Keratinocyte (primary cell): ENCODE results near the gene ADIPOR1. TPM values are rescaled to one million over a fixed set of nuclear protein-coding genes. Genes with fewer than 3 reads are reported as not detected.

ENCODE experiments used
- DNase-seq: peaks from one replicate; pipeline ENCODE4 v3.0.0-alpha.2; 2011; ENCODE audit warnings: low read depth, missing footprints, low spot score
- FAIRE-seq: peaks from 2 replicates; lab custom pipeline; 2011; peaks lifted over from hg19 to GRCh38; lab: Jason Lieb, UNC
- H2AFZ ChIP-seq: 2 replicates; pipeline ENCODE4 v1.6.0; 2012; ENCODE audit warnings: low read length, control low read depth, inconsistent platforms; ENCODE audit not compliant: control insufficient read depth
- H3K27ac ChIP-seq: 2 replicates; pipeline ENCODE4 v1.5.1; 2011; ENCODE audit warnings: low read length; ENCODE audit not compliant: control insufficient read depth, insufficient read depth
- H3K27me3 ChIP-seq: 3 replicates; pipeline ENCODE4 v1.6.0; 2011; ENCODE audit warnings: low read length; ENCODE audit not compliant: control insufficient read depth, insufficient read depth; ENCODE audit errors: extremely low read depth
- H3K36me3 ChIP-seq, 2 experiments: 2 replicates in 1 of 2; 3 replicates in 1 of 2; pipeline ENCODE4 v1.5.1; 2011; ENCODE audit warnings: low read length in 2 of 2, mild to moderate bottlenecking in 1 of 2; ENCODE audit not compliant: control insufficient read depth in 2 of 2, insufficient read depth in 2 of 2; ENCODE audit errors: extremely low read depth in 1 of 2
- H3K4me1 ChIP-seq: 3 replicates; pipeline ENCODE4 v1.5.1; 2011; ENCODE audit warnings: low read length; ENCODE audit not compliant: control insufficient read depth, insufficient read depth; ENCODE audit errors: extremely low read depth
- H3K4me2 ChIP-seq: 3 replicates; pipeline ENCODE4 v1.6.0; 2011; ENCODE audit warnings: low read depth, low read length; ENCODE audit not compliant: control insufficient read depth, insufficient read depth; ENCODE audit errors: extremely low read depth
- H3K4me3 ChIP-seq, 3 experiments: fragments of 200-600 bp in 1 of 3; sonication (generic) in 1 of 3; 2 replicates in 2 of 3; 3 replicates in 1 of 3; pipeline ENCODE4 v1.5.1; 2011 to 2016; ENCODE audit warnings: low read length in 3 of 3, mild to moderate bottlenecking in 3 of 3, control low read depth in 2 of 3, inconsistent platforms in 1 of 3, low read depth in 1 of 3, mixed read lengths in 1 of 3, mixed run types in 1 of 3, moderate library complexity in 1 of 3; ENCODE audit not compliant: control insufficient read depth in 2 of 3, insufficient read depth in 2 of 3; ENCODE audit errors: extremely low read depth in 1 of 3
- H3K79me2 ChIP-seq: 2 replicates; pipeline ENCODE4 v1.6.0; 2012; ENCODE audit warnings: low read length; ENCODE audit not compliant: control insufficient read depth, insufficient read depth
- H3K9ac ChIP-seq: 3 replicates; pipeline ENCODE4 v1.6.0; 2011; ENCODE audit warnings: low read length; ENCODE audit not compliant: control insufficient read depth, insufficient read depth; ENCODE audit errors: extremely low read depth
- H3K9me1 ChIP-seq: 3 replicates; pipeline ENCODE4 v1.6.0; 2011; ENCODE audit warnings: low read length; ENCODE audit not compliant: control insufficient read depth, insufficient read depth; ENCODE audit errors: extremely low read depth
- H3K9me3 ChIP-seq: 2 replicates; pipeline ENCODE4 v1.5.1; 2012; ENCODE audit warnings: low read depth, low read length; ENCODE audit not compliant: control insufficient read depth
- H4K20me1 ChIP-seq: 3 replicates; pipeline ENCODE4 v1.6.0; 2011; ENCODE audit warnings: low read length; ENCODE audit not compliant: control insufficient read depth, insufficient read depth; ENCODE audit errors: extremely low read depth
- CTCF ChIP-seq, 3 experiments: IDR thresholded peaks in 1 of 3; conservative IDR thresholded peaks in 1 of 3; optimal IDR thresholded peaks in 1 of 3; 2 replicates in 2 of 3; 3 replicates in 1 of 3; pipeline versions ENCODE3 to v1.5.1; 2011; ENCODE audit warnings: low read length in 3 of 3, mild to moderate bottlenecking in 3 of 3, moderate library complexity in 2 of 3, control low read depth in 1 of 3, inconsistent platforms in 1 of 3; ENCODE audit not compliant: insufficient read depth in 2 of 3; ENCODE audit errors: extremely low read depth in 1 of 3
- EZH2 ChIP-seq: IDR thresholded peaks from one replicate; pipeline ENCODE4 v1.6.1; 2012; ENCODE audit warnings: inconsistent platforms, mild to moderate bottlenecking, low read length, moderate library complexity
- dilution Hi-C: fragments of 300-500 bp; cut with MboI; formaldehyde crosslinking; loops from one replicate; pipeline ENCODE4 v1.7.0; 2020; ENCODE audit warnings: low sequenced_read_pairs; ENCODE audit not compliant: extremely low pct_ligation_motif_present
- polyA plus RNA-seq, 5 experiments: library from polyadenylated mRNA; depleted of rRNA in 3 of 5; stranded (reverse) in 3 of 5; stranded (forward) in 1 of 5; unstranded in 1 of 5; fragments of >200 nt; gene quantifications; 1 replicate in 1 of 5; 2 replicates in 3 of 5; 3 replicates in 1 of 5; pipeline versions ENCODE4 v1.2.1 to v1.2.3, GENCODE V29; 2011 to 2012; ENCODE audit warnings: missing spikeins in 2 of 5, low read depth in 1 of 5, low replicate concordance in 1 of 5
- small RNA-seq, 3 experiments: library from RNA; depleted of rRNA; stranded (forward); fragments of <200 nt; gene quantifications; one replicate each; pipeline ENCODE3, GENCODE V24; 2012; ENCODE audit warnings: low read depth in 3 of 3, low replicate concordance in 1 of 3; ENCODE audit not compliant: insufficient read length in 3 of 3

The ADIPOR1 gene
- polyA plus RNA-seq, 1 donor (not counting 4 experiments of a cell fraction or from before 2014, with no cell fraction given), result 260 TPM

GRCh38 chr1:202901555-202901954, 56.6 kb downstream of the ADIPOR1 start:
- no peak for FAIRE-seq
- Histone ChIP-seq H3K4me3 (no peak overlapping the region), H3K36me3 (peaks cover 4 to 6% of the 10 kb centered on the region in 2 experiments), H3K9me1 (no peaks in the 10 kb centered on the region), H3K4me1 (no peaks in the 10 kb centered on the region), H3K27ac (no peak overlapping the region), H4K20me1 (no peaks in the 10 kb centered on the region), H3K9ac (no peak overlapping the region), H3K79me2 (no peaks in the 10 kb centered on the region), H3K9me3 (no peaks in the 10 kb centered on the region), H3K27me3 (no peaks in the 10 kb centered on the region), H3K4me2 (no peak overlapping the region), H2AFZ (no peak overlapping the region)
- TF ChIP-seq EZH2 (no peak), CTCF (optimal IDR thresholded peaks at IDR 0.05 in 1 of 3, IDR thresholded peaks at IDR 0.05 in 1 of 3, conservative IDR thresholded peaks at IDR 0.05 in 1 of 3; ENCODE audit: extremely low read depth in 1 of 3, insufficient read depth in 2 of 3, low read length in 3 of 3) (no peak)
- DNase-seq, result no peak
- dilution Hi-C loops, result no loop called here

- H3K4me1 ChIP-seq, result peaks cover 9% of the 10 kb centered on the region
- H3K27me3 ChIP-seq, result no peaks in the 10 kb centered on the region
- H3K9me1 ChIP-seq, result no peaks in the 10 kb centered on the region
- H3K9me3 ChIP-seq, result no peaks in the 10 kb centered on the region
- dilution Hi-C loops, result no loop called here
- H3K9ac ChIP-seq, result no peak overlapping the region
- TF ChIP-seq EZH2 (no peak), CTCF (optimal IDR thresholded peaks at IDR 0.05 in 1 of 3, IDR thresholded peaks at IDR 0.05 in 1 of 3, conservative IDR thresholded peaks at IDR 0.05 in 1 of 3; ENCODE audit: extremely low read depth in 1 of 3, insufficient read depth in 2 of 3, low read length in 3 of 3) (no peak)
- FAIRE-seq (no peak), DNase-seq (no peak)
- peaks cover 6% of the 10 kb centered on the region for H3K79me2 ChIP-seq
- H3K27ac ChIP-seq, result no peak overlapping the region
- no peak overlapping the region for H2AFZ ChIP-seq
- H4K20me1 ChIP-seq, result no peaks in the 10 kb centered on the region
- H3K36me3 ChIP-seq, result peaks cover 11 to 17% of the 10 kb centered on the region in 2 experiments
- no peak overlapping the region for H3K4me2 ChIP-seq
- H3K4me3 ChIP-seq, result no peak overlapping the region
These were observed 65.6 kb downstream of the ADIPOR1 start for GRCh38 chr1:202892501-202892900.

Small RNAs within 50 kb of the gene (small RNA-seq; reads per million reads assigned to genes)
- 0 reads per million in 3 experiments for gene RF00019

Other genes starting within 250 kb of the ADIPOR1 start
- 0.01 TPM in 2 of 3 replicates, not detected in the other for gene SYT2, start 247.9 kb downstream of the ADIPOR1 start, polyA plus RNA-seq
- 57.6 to 60.1 TPM (median 59.9 TPM) in 3 replicates for gene KDM5B, start 149.9 kb downstream of the ADIPOR1 start, polyA plus RNA-seq
- gene PCAT6, start 147.4 kb downstream of the ADIPOR1 start, polyA plus RNA-seq, result 1.6 to 3.5 TPM (median 2.3 TPM) in 3 replicates
- 14.8 to 17.4 TPM (median 16.6 TPM) in 3 replicates for gene RABIF, start 69.2 kb downstream of the ADIPOR1 start, polyA plus RNA-seq
- 26.4 to 32.3 TPM (median 28.6 TPM) in 3 replicates for gene KLHL12, start 31.1 kb downstream of the ADIPOR1 start, polyA plus RNA-seq
- 199 to 336 TPM (median 232 TPM) in 3 replicates for gene CYB5R1, start 8.9 kb upstream of the ADIPOR1 start, polyA plus RNA-seq
- gene TMEM183A, start 49.1 kb upstream of the ADIPOR1 start, polyA plus RNA-seq, result 87.4 to 91.8 TPM (median 88.2 TPM) in 3 replicates
- 0.63 to 4.2 TPM (median 2.3 TPM) in 3 replicates for gene PPFIA4, start 68.2 kb upstream of the ADIPOR1 start, polyA plus RNA-seq
- gene MYOG, start 127.7 kb upstream of the ADIPOR1 start, polyA plus RNA-seq, result not detected in 3 replicates
- 0.07 to 0.10 TPM (median 0.09 TPM) in 3 replicates for gene ADORA1, start 169.4 kb upstream of the ADIPOR1 start, polyA plus RNA-seq
- not detected in 3 replicates for gene MYBPH, start 217.5 kb upstream of the ADIPOR1 start, polyA plus RNA-seq
- gene CHI3L1, start 228.4 kb upstream of the ADIPOR1 start, polyA plus RNA-seq, result 0.11 to 1.2 TPM (median 0.20 TPM) in 3 replicates